SK-N-MC (cell line): Measurements from ENCODE around the gene RGL3.
"Not testable (repeated sequence)": the region's sequence is repeated elsewhere in the genome, so short reads cannot be mapped to it uniquely, and the experiment has no call there.

Experiments
- DNase-seq: peaks from one replicate; pipeline ENCODE4 v3.0.0-alpha.2; 2011; ENCODE audit warnings: low read depth, low spot score
- H3K27ac ChIP-seq: fragments of 200-600 bp; sonication (generic); 2 replicates; pipeline ENCODE4 v1.5.1; 2016; ENCODE audit warnings: mixed run types
- H3K36me3 ChIP-seq: fragments of 200-600 bp; sonication (generic); 2 replicates; pipeline ENCODE4 v1.6.1; 2017; ENCODE audit warnings: antibody characterized with exemption, low read length, mixed read lengths; ENCODE audit not compliant: insufficient read depth
- H3K4me3 ChIP-seq: fragments of 200-600 bp; sonication (generic); 2 replicates; pipeline ENCODE4 v1.5.1; 2016
- H3K9ac ChIP-seq: fragments of 200-600 bp; sonication (generic); 2 replicates; pipeline ENCODE4 v1.8.0; 2017; ENCODE audit warnings: mixed run types, mixed read lengths; ENCODE audit not compliant: insufficient read length
- H3K9me3 ChIP-seq: fragments of 200-600 bp; sonication (generic); 2 replicates; pipeline ENCODE4 v1.6.1; 2017; ENCODE audit warnings: low read depth, mild to moderate bottlenecking, antibody characterized with exemption, low read length, moderate library complexity, mixed read lengths
- EZH2 ChIP-seq: fragments of 200-600 bp; sonication (generic); IDR thresholded peaks from one replicate; pipeline ENCODE4 v1.6.1; 2017; ENCODE audit warnings: antibody characterized with exemption
- FOXP2 ChIP-seq: optimal IDR thresholded peaks from 2 replicates; pipeline ENCODE3; 2011; ENCODE audit warnings: mild to moderate bottlenecking, moderate library complexity; ENCODE audit not compliant: insufficient read depth; ENCODE audit errors: extremely low read length, control extremely low read depth
- POLR2AphosphoS5 ChIP-seq: IDR thresholded peaks from 2 replicates; pipeline ENCODE4 v1.6.1; 2012; ENCODE audit warnings: mild to moderate bottlenecking, low read depth, low read length, borderline replicate concordance

The RGL3 gene

GRCh38 chr19:11363881-11364280 lies 55.2 kb downstream of the RGL3 start:
- no peak for DNase-seq
- no peak overlapping the region for H3K4me3 ChIP-seq
- TF ChIP-seq FOXP2 (no peak), EZH2 (no peak), POLR2AphosphoS5 (no peak)
- no peak overlapping the region for H3K9ac ChIP-seq
- H3K27ac ChIP-seq = no peak overlapping the region
- no peaks in the 10 kb centered on the region for H3K9me3 ChIP-seq
- no peaks in the 10 kb centered on the region for H3K36me3 ChIP-seq

- Histone ChIP-seq H3K4me3 (no peak overlapping the region), H3K9me3 (no peaks in the 10 kb centered on the region), H3K36me3 (no peaks in the 10 kb centered on the region), H3K9ac (no peak overlapping the region), H3K27ac (no peak overlapping the region)
- no peak for DNase-seq
- TF ChIP-seq POLR2AphosphoS5 = no peak
- TF ChIP-seq FOXP2 = no peak
- no peak for TF ChIP-seq EZH2
Measured at GRCh38 chr19:11361771-11362731, 57.1 kb downstream of the RGL3 start.

- TF ChIP-seq FOXP2 (no peak), POLR2AphosphoS5 (no peak), EZH2 (no peak)
- H3K9ac ChIP-seq = no peak overlapping the region
Measured at GRCh38 chr19:11361037-11361770, 57.9 kb downstream of the RGL3 start.

GRCh38 chr19:11359421-11359820 lies 59.7 kb downstream of the RGL3 start:
- H3K27ac ChIP-seq = no peak overlapping the region
- no peak for TF ChIP-seq FOXP2
- no peak for TF ChIP-seq POLR2AphosphoS5
- no peak for TF ChIP-seq EZH2

More at GRCh38 chr19:11361037-11361770, 57.9 kb downstream of the RGL3 start:
- Histone ChIP-seq H3K9me3 (no peaks in the 10 kb centered on the region), H3K4me3 (no peak overlapping the region), H3K27ac (no peak overlapping the region), H3K36me3 (no peaks in the 10 kb centered on the region)
- DNase-seq = no peak

GRCh38 chr19:11356676-11357550 lies 62.2 kb downstream of the RGL3 start:
- Histone ChIP-seq H3K9ac (no peak overlapping the region), H3K27ac (no peak overlapping the region), H3K36me3 (no peaks in the 10 kb centered on the region), H3K9me3 (no peaks in the 10 kb centered on the region), H3K4me3 (no peak overlapping the region)
- no peak for DNase-seq
- TF ChIP-seq FOXP2 = no peak
- no peak for TF ChIP-seq POLR2AphosphoS5
- TF ChIP-seq EZH2 = no peak

More at GRCh38 chr19:11359421-11359820, 59.7 kb downstream of the RGL3 start:
- H3K4me3 ChIP-seq = no peak overlapping the region
- DNase-seq = no peak
- H3K36me3 ChIP-seq = no peaks in the 10 kb centered on the region
- H3K9me3 ChIP-seq = no peaks in the 10 kb centered on the region
- H3K9ac ChIP-seq = no peak overlapping the region

GRCh38 chr19:11356074-11356397 lies 63.1 kb downstream of the RGL3 start:
- Histone ChIP-seq H3K27ac (no peak overlapping the region), H3K36me3 (no peaks in the 10 kb centered on the region), H3K9me3 (no peaks in the 10 kb centered on the region), H3K4me3 (peak overlapping the region; percentile 84), H3K9ac (no peak overlapping the region)
- DNase-seq = no peak
- TF ChIP-seq FOXP2 (no peak), POLR2AphosphoS5 (no peak), EZH2 (no peak)

GRCh38 chr19:11355160-11356073 lies 63.7 kb downstream of the RGL3 start, which contains the start of gene PLPPR2:
PLPPR2 (plus strand) TSS chr19:11355432; CDS start chr19:11357674, 2,242 bp downstream.
- H3K9ac ChIP-seq = peak within 1 kb of the TSS; percentile 71
- DNase-seq = no peak
- TF ChIP-seq FOXP2 (no peak), POLR2AphosphoS5 (peak; percentile 72), EZH2 (no peak)
- H3K4me3 ChIP-seq = peak within 1 kb of the TSS; percentile 84
- H3K36me3 ChIP-seq = no peaks in the 10 kb centered on the region
- no peak within 1 kb of the TSS for H3K27ac ChIP-seq
- H3K9me3 ChIP-seq = no peaks in the 10 kb centered on the region

GRCh38 chr19:11354102-11354501 lies 65.0 kb downstream of the RGL3 start:
- H3K9me3 ChIP-seq, DNase-seq, H3K36me3 ChIP-seq, H3K4me3 ChIP-seq, H3K9ac ChIP-seq, H3K27ac ChIP-seq: not testable (repeated sequence)
